OCI-LY1 (cell line): ENCODE data around the gene MED22.

Source experiments
- CTCF ChIP-seq: fragments of 200-600 bp; sonication (generic), shearing (Covaris generic); IDR thresholded peaks from 2 replicates; pipeline ENCODE4 v1.5.1; 2017; ENCODE audit warnings: mild to moderate bottlenecking, antibody characterized with exemption, low read length, moderate library complexity, mixed read lengths
- EZH2 ChIP-seq: fragments of 200-600 bp; sonication (generic), shearing (Covaris generic); IDR thresholded peaks from 2 replicates; pipeline ENCODE4 v1.8.0; 2017; ENCODE audit warnings: borderline replicate concordance, mixed run types, mild to moderate bottlenecking, antibody characterized with exemption, low read length, moderate library complexity, mixed read lengths

- TF ChIP-seq CTCF = no peak
- TF ChIP-seq EZH2 = no peak
Measured at GRCh38 chr9:133335924-133336811, 11.8 kb downstream of the MED22 start, which contains the start of gene SURF6.
